ENCODE results near the gene PIGS. TPM values are rescaled to one million over a fixed set of nuclear protein-coding genes. Genes with fewer than 3 reads are reported as not detected.

Gene PIGS
- total RNA-seq, 4 donors from 2014 or later = 31.7 to 66.7 (median 42.5) TPM

GRCh38 chr17:28508211-28508724 lies 63.1 kb downstream of the PIGS start:
- no peak for TF ChIP-seq POLR2A (IDR thresholded peaks at IDR 0.05)
- Histone ChIP-seq H3K4me1 (peaks cover 23 to 63% (median 25%) of the 10 kb centered on the region in 3 donors), H3K27ac (peak overlapping the region; percentile 39 to 90 (median 86)), H3K27me3 (peaks cover 0 to 75% (median 0%) of the 10 kb centered on the region in 4 donors), H3K4me3 (peak overlapping the region; percentile 41 to 57 (median 49)), H3K9me3 (no peaks in the 10 kb centered on the region), H3K36me3 (peaks cover 0 to 5% (median 0%) of the 10 kb centered on the region in 3 donors)
- intact Hi-C loops (cut with DNase I) = no loop called here
- WGBS, 2 donors = 65 to 68% methylated on average over 4 to 8 of the region's 11 CpGs
- DNase-seq = no peak

- no peak for DNase-seq
- H3K9me3 ChIP-seq = no peaks in the 10 kb centered on the region
- H3K36me3 ChIP-seq = peaks cover 0 to 5% (median 0%) of the 10 kb centered on the region in 3 donors
- peak overlapping the region; percentile 41 to 57 (median 49) for H3K4me3 ChIP-seq
- intact Hi-C loops (cut with DNase I) = no loop called here
- H3K27ac ChIP-seq = peak overlapping the region; percentile 39 to 90 (median 86)
- TF ChIP-seq POLR2A (IDR thresholded peaks at IDR 0.05) = peak in 1 of 4 donors; percentile 15
- TF ChIP-seq, protein P1, sequence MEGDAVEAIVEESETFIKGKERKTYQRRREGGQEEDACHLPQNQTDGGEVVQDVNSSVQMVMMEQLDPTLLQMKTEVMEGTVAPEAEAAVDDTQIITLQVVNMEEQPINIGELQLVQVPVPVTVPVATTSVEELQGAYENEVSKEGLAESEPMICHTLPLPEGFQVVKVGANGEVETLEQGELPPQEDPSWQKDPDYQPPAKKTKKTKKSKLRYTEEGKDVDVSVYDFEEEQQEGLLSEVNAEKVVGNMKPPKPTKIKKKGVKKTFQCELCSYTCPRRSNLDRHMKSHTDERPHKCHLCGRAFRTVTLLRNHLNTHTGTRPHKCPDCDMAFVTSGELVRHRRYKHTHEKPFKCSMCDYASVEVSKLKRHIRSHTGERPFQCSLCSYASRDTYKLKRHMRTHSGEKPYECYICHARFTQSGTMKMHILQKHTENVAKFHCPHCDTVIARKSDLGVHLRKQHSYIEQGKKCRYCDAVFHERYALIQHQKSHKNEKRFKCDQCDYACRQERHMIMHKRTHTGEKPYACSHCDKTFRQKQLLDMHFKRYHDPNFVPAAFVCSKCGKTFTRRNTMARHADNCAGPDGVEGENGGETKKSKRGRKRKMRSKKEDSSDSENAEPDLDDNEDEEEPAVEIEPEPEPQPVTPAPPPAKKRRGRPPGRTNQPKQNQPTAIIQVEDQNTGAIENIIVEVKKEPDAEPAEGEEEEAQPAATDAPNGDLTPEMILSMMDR (IDR thresholded peaks at IDR 0.05) = no peak
- peaks cover 0 to 71% (median 0%) of the 10 kb centered on the region in 4 donors for H3K27me3 ChIP-seq
- peaks cover 23 to 62% (median 25%) of the 10 kb centered on the region in 3 donors for H3K4me1 ChIP-seq
- WGBS, 2 donors = 54 to 55% methylated on average over 4 to 8 of the region's 24 CpGs
Observed at GRCh38 chr17:28507567-28508203, 63.6 kb downstream of the PIGS start.

DNA sequence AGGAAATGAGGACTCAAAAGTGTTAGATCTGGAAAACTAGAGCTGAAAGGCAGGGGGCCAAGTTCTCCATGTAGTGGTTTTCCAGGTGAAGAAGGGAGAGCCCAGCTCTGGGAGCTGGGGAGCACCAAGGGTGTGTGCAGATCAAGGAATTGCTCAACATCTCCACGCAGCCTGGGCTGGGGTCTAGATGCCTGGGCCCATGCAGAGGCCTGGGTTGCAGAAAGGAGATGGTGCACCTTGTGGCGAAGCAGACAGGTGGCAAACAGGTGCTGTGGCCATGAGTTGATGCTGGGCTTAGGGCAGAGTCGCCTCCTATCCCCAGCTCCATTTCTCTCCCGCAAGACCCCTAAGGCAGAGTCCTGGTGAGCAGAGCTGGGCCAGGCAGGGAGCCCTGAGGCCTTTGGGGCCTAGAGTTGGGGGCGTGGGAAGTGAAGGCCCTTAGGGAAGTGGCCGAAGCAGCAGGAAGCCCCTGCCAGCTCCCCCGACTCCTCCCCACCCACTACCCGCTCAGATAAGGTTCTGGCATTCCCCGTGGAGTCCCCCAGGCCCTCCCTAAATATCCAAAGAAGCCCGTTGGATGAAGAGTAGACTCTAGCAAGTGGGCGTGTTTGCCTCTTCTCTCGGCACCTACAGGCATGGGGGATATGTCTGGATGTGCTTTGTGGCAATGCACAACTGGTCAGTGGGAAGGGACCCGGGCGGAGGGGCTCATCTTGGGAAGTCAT lies 64.4 kb downstream of the PIGS start:
- Histone ChIP-seq H3K4me1 (peaks cover 23 to 64% (median 25%) of the 10 kb centered on the region in 3 donors), H3K36me3 (peaks cover 0 to 5% (median 0%) of the 10 kb centered on the region in 3 donors), H3K9me3 (no peaks in the 10 kb centered on the region), H3K27me3 (peaks cover 0 to 64% (median 0%) of the 10 kb centered on the region in 4 donors), H3K27ac (peak overlapping the region; percentile 39 to 90 (median 86)), H3K4me3 (peak overlapping the region; percentile 41 to 57 (median 49))
- TF ChIP-seq POLR2A (IDR thresholded peaks at IDR 0.05) = no peak
- TF ChIP-seq, protein P1 (IDR thresholded peaks at IDR 0.05) = no peak
- DNase-seq = no peak
- intact Hi-C loops (cut with DNase I) = no loop called here
- 40 to 60% methylated on average over 5 to 8 of the region's 14 CpGs for WGBS, 2 donors

DNA sequence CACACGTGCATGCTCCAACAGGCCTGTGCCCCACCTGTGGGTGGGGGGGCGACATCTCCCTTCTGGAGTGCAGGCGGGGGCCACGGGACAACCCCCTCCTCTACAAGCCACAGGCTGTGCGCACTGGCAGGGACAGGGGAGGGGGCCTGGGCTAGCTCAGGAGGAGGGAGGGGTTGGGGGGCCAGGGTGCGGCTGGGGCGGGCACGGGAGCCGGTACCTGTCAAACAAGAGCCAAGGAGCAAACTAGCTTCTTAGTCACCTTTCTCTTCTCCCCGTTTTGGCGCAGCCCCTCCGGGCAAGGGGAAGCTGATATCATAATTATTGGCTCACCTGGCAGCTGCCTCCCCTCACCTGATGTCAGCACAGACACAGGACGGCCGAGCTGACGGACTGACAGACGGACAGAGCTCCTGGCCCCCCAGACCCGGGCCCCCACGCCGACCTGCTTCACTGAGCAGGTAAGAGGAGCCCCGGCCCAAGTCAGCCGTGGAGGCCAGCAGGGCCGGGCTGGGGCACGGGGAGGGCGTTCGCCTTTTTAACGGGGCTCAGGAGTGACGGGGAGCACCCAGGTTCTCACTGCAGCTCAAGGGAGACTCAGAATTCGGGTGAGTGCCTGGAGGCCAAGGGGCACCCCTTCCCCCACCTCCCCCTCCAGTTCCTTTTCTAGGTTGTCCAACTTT lies 65.2 kb downstream of the PIGS start, which contains the start of gene FOXN1:
Gene FOXN1 (plus strand): TSS at position 363 of the 680 bp plus-strand sequence. CDS start 17,622 bp downstream, outside the sequence.
- H3K27me3 ChIP-seq = peaks cover 0 to 56% (median 0%) of the 10 kb centered on the region in 4 donors

More for the DNA sequence above, 65.2 kb downstream of the PIGS start, which contains the start of gene FOXN1:
- TF ChIP-seq POLR2A (IDR thresholded peaks at IDR 0.05) = no peak
- TF ChIP-seq, protein P1 (IDR thresholded peaks at IDR 0.05) = no peak
- Histone ChIP-seq H3K36me3 (peaks cover 0 to under 1% (median 0%) of the 10 kb centered on the region in 3 donors), H3K27ac (peak within 1 kb of the TSS; percentile 30 to 90 (median 86)), H3K4me1 (peaks cover 23 to 72% (median 25%) of the 10 kb centered on the region in 3 donors), H3K4me3 (peak within 1 kb of the TSS; percentile 41 to 57 (median 49)), H3K9me3 (no peaks in the 10 kb centered on the region)
- no peak for DNase-seq
- WGBS, 2 donors = 12 to 61% methylated on average over 14 to 16 of the region's 28 CpGs
- intact Hi-C loops (cut with DNase I) = no loop called here
